ENCODE results near the gene AGK. TPM values are rescaled to one million over a fixed set of nuclear protein-coding genes. Genes with fewer than 3 reads are reported as not detected.
"Not testable (repeated sequence)": the region's sequence is repeated elsewhere in the genome, so short reads cannot be mapped to it uniquely, and the experiment has no call there.

Gene AGK
- total and polyA plus RNA-seq, 4 donors: 7.2 to 13.6 (median 8.9) TPM

DNA sequence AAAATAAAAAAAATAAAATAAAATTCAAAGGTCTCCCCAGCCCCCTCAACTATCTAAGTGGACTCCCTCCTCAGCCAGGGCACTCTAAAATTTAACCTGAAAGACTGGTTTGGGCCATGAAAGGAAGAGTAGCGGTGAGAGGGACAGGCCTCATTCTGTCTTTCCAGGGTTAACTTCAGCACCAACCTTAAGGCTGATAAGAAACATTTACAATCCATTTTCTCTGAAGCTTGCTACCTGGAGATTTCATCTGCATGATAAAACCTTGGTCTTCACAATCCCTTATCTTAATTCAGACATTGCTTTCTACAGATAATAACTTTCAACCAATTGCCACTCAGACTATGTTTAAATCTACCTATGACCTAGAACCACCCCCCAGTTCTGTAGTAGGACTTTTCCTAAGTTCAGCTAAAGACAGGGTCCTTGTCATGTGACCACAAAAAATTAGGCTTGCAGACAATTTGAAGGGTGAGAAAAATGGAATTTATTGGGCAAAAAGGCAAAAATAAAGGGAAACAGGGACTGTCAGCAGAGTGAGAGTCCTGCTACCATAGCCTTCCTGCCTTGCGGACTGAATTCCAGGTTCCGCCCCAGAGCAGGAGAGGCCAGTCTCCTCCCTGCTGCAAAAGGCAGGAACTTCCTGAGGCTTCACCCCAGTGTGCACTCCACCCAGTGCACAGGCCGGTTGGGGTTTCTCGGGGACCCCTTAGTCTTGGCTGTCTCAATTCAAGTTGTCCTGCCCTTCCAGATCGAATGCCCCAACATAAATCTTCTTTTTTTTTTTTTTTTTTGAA is 26.0 kb downstream of the AGK start:
- Histone ChIP-seq H3K9ac (ENCODE audit: low read depth in 1 of 2, low read length in 2 of 2) (no peak overlapping the region), H3K9me3 (ENCODE audit: control insufficient read depth in 4 of 4, low read length in 3 of 4) (peaks cover 0 to 9% (median 6%) of the 10 kb centered on the region in 4 donors), H3K4me3 (ENCODE audit: low read depth in 1 of 3, low read length in 3 of 3) (no peak overlapping the region), H3K27me3 (ENCODE audit: control insufficient read depth in 4 of 4, insufficient read depth in 4 of 4, low read length in 3 of 4) (no peaks in the 10 kb centered on the region), H3K36me3 (ENCODE audit: control insufficient read depth in 4 of 4, insufficient read depth in 3 of 4, low read depth in 1 of 4, low read length in 3 of 4) (peaks cover 0 to 4% (median 3%) of the 10 kb centered on the region in 4 donors), H3K27ac (ENCODE audit: low read depth in 1 of 2, low read length in 2 of 2) (no peak overlapping the region), H3K4me1 (ENCODE audit: control insufficient read depth in 4 of 4, insufficient read depth in 4 of 4, low read length in 3 of 4) (no peaks in the 10 kb centered on the region)
- 98% methylated on average over 6 of the region's 6 CpGs for WGBS
- DNase-seq (ENCODE audit: low spot score): no peak
- no peak for TF ChIP-seq HNF4G (IDR thresholded peaks at IDR 0.05)
- no peak for TF ChIP-seq RXRA (IDR thresholded peaks at IDR 0.05)
- TF ChIP-seq TAF1 (conservative IDR thresholded peaks at IDR 0.05): no peak
- TF ChIP-seq FOXA2 (IDR thresholded peaks at IDR 0.05): no peak
- TF ChIP-seq SP1 (IDR thresholded peaks at IDR 0.05): no peak
- TF ChIP-seq FOXA1 (IDR thresholded peaks at IDR 0.05): no peak
- TF ChIP-seq RAD21 (IDR thresholded peaks at IDR 0.05): no peak
- TF ChIP-seq GABPA (IDR thresholded peaks at IDR 0.05 in 1 of 2, conservative IDR thresholded peaks at IDR 0.05 in 1 of 2): no peak
- TF ChIP-seq, protein P1, sequence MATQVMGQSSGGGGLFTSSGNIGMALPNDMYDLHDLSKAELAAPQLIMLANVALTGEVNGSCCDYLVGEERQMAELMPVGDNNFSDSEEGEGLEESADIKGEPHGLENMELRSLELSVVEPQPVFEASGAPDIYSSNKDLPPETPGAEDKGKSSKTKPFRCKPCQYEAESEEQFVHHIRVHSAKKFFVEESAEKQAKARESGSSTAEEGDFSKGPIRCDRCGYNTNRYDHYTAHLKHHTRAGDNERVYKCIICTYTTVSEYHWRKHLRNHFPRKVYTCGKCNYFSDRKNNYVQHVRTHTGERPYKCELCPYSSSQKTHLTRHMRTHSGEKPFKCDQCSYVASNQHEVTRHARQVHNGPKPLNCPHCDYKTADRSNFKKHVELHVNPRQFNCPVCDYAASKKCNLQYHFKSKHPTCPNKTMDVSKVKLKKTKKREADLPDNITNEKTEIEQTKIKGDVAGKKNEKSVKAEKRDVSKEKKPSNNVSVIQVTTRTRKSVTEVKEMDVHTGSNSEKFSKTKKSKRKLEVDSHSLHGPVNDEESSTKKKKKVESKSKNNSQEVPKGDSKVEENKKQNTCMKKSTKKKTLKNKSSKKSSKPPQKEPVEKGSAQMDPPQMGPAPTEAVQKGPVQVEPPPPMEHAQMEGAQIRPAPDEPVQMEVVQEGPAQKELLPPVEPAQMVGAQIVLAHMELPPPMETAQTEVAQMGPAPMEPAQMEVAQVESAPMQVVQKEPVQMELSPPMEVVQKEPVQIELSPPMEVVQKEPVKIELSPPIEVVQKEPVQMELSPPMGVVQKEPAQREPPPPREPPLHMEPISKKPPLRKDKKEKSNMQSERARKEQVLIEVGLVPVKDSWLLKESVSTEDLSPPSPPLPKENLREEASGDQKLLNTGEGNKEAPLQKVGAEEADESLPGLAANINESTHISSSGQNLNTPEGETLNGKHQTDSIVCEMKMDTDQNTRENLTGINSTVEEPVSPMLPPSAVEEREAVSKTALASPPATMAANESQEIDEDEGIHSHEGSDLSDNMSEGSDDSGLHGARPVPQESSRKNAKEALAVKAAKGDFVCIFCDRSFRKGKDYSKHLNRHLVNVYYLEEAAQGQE (IDR thresholded peaks at IDR 0.05): no peak
- TF ChIP-seq, protein P2, sequence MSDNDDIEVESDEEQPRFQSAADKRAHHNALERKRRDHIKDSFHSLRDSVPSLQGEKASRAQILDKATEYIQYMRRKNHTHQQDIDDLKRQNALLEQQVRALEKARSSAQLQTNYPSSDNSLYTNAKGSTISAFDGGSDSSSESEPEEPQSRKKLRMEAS (IDR thresholded peaks at IDR 0.05): no peak
- no peak for TF ChIP-seq HNF4A (conservative IDR thresholded peaks at IDR 0.05)
- TF ChIP-seq, protein P3, sequence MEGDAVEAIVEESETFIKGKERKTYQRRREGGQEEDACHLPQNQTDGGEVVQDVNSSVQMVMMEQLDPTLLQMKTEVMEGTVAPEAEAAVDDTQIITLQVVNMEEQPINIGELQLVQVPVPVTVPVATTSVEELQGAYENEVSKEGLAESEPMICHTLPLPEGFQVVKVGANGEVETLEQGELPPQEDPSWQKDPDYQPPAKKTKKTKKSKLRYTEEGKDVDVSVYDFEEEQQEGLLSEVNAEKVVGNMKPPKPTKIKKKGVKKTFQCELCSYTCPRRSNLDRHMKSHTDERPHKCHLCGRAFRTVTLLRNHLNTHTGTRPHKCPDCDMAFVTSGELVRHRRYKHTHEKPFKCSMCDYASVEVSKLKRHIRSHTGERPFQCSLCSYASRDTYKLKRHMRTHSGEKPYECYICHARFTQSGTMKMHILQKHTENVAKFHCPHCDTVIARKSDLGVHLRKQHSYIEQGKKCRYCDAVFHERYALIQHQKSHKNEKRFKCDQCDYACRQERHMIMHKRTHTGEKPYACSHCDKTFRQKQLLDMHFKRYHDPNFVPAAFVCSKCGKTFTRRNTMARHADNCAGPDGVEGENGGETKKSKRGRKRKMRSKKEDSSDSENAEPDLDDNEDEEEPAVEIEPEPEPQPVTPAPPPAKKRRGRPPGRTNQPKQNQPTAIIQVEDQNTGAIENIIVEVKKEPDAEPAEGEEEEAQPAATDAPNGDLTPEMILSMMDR (IDR thresholded peaks at IDR 0.05; ENCODE audit: low read depth, low read length, missing input control): no peak
- TF ChIP-seq, protein P4, sequence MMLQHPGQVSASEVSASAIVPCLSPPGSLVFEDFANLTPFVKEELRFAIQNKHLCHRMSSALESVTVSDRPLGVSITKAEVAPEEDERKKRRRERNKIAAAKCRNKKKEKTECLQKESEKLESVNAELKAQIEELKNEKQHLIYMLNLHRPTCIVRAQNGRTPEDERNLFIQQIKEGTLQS (IDR thresholded peaks at IDR 0.05): no peak
- no peak for TF ChIP-seq YY1 (IDR thresholded peaks at IDR 0.05)
- no peak for TF ChIP-seq EGR1 (IDR thresholded peaks at IDR 0.05; ENCODE audit: low read depth in 2 of 2)
- no peak for TF ChIP-seq JUND (IDR thresholded peaks at IDR 0.05)
- TF ChIP-seq NR2F2 (IDR thresholded peaks at IDR 0.05): no peak
- TF ChIP-seq, protein P5, sequence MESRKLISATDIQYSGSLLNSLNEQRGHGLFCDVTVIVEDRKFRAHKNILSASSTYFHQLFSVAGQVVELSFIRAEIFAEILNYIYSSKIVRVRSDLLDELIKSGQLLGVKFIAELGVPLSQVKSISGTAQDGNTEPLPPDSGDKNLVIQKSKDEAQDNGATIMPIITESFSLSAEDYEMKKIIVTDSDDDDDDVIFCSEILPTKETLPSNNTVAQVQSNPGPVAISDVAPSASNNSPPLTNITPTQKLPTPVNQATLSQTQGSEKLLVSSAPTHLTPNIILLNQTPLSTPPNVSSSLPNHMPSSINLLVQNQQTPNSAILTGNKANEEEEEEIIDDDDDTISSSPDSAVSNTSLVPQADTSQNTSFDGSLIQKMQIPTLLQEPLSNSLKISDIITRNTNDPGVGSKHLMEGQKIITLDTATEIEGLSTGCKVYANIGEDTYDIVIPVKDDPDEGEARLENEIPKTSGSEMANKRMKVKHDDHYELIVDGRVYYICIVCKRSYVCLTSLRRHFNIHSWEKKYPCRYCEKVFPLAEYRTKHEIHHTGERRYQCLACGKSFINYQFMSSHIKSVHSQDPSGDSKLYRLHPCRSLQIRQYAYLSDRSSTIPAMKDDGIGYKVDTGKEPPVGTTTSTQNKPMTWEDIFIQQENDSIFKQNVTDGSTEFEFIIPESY (IDR thresholded peaks at IDR 0.05): no peak

DNA sequence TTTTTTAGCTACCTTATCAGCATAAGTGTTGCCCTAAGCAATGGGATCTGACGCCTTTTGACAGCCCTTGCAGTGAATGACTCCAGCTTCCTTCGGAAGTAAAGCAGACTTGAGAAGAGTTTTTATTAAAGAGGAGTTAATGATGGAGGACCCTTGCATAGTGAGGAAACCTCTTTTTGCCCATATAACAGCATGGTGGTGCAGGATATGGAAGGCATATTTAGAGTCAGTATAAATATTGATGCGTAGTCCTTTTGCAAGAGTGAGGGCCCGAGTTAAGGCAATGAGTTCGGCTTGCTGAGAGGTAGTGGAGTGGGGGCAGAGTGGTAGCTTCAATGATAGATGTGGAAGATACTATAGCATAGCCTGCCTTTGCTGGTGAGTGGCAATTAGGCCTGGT is 28.7 kb downstream of the AGK start:
- not testable (repeated sequence) for H3K9me3 ChIP-seq (ENCODE audit: control insufficient read depth in 4 of 4, low read length in 3 of 4); H3K9ac ChIP-seq (ENCODE audit: low read depth in 1 of 2, low read length in 2 of 2); H3K4me3 ChIP-seq (ENCODE audit: low read depth in 1 of 3, low read length in 3 of 3); DNase-seq (ENCODE audit: low spot score); H3K27ac ChIP-seq (ENCODE audit: low read depth in 1 of 2, low read length in 2 of 2); H3K27me3 ChIP-seq (ENCODE audit: control insufficient read depth in 4 of 4, insufficient read depth in 4 of 4, low read length in 3 of 4); H3K36me3 ChIP-seq (ENCODE audit: control insufficient read depth in 4 of 4, insufficient read depth in 3 of 4, low read depth in 1 of 4, low read length in 3 of 4); H3K4me1 ChIP-seq (ENCODE audit: control insufficient read depth in 4 of 4, insufficient read depth in 4 of 4, low read length in 3 of 4)
- WGBS: 97% methylated on average over 5 of the region's 5 CpGs

DNA sequence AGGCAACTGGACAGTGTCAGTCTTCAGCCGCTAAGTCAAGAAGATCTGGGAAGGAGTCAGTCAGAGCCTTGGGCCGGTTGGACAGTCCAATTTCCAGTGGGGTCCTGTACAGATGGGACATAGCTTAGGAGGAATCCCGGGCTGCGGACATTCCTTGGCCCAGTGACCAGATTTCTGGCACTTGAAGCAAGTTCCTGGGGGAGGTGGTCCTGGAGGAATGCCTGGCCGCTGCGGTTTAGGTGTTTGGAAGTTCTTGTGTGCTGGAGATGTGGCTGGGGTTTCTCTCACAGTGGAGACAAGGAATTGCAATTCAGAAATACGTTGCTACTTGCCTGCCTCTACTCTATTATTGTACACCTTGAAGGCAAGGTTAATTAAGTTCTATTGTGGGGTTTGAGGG is 30.9 kb downstream of the AGK start:
- H3K9me3 ChIP-seq (ENCODE audit: control insufficient read depth in 4 of 4, low read length in 3 of 4); H3K27me3 ChIP-seq (ENCODE audit: control insufficient read depth in 4 of 4, insufficient read depth in 4 of 4, low read length in 3 of 4); H3K9ac ChIP-seq (ENCODE audit: low read depth in 1 of 2, low read length in 2 of 2); H3K36me3 ChIP-seq (ENCODE audit: control insufficient read depth in 4 of 4, insufficient read depth in 3 of 4, low read depth in 1 of 4, low read length in 3 of 4); H3K4me1 ChIP-seq (ENCODE audit: control insufficient read depth in 4 of 4, insufficient read depth in 4 of 4, low read length in 3 of 4); DNase-seq (ENCODE audit: low spot score); H3K27ac ChIP-seq (ENCODE audit: low read depth in 1 of 2, low read length in 2 of 2); H3K4me3 ChIP-seq (ENCODE audit: low read depth in 1 of 3, low read length in 3 of 3): not testable (repeated sequence)
- WGBS: 99% methylated on average over 7 of the region's 7 CpGs
